Fibroblast of mammary gland (primary cell): ENCODE results near the gene C7orf33.
"Not testable (repeated sequence)": the region's sequence is repeated elsewhere in the genome, so short reads cannot be mapped to it uniquely, and the experiment has no call there.

ENCODE experiments used
- DNase-seq: peaks from one replicate; pipeline ENCODE4 v3.0.0-alpha.2; 2010; ENCODE audit warnings: low read depth
- H3K4me3 ChIP-seq: 2 replicates; pipeline ENCODE4 v1.5.1; 2011; ENCODE audit warnings: low read depth, mild to moderate bottlenecking, low read length, moderate library complexity; ENCODE audit not compliant: control insufficient read depth
- TF ChIP-seq, protein P1 (sequence below): conservative IDR thresholded peaks from 2 replicates; pipeline ENCODE4 v1.5.1; 2011; ENCODE audit warnings: low read depth, low read length, inconsistent platforms; ENCODE audit not compliant: control insufficient read depth, insufficient read depth

The C7orf33 gene

DNA sequence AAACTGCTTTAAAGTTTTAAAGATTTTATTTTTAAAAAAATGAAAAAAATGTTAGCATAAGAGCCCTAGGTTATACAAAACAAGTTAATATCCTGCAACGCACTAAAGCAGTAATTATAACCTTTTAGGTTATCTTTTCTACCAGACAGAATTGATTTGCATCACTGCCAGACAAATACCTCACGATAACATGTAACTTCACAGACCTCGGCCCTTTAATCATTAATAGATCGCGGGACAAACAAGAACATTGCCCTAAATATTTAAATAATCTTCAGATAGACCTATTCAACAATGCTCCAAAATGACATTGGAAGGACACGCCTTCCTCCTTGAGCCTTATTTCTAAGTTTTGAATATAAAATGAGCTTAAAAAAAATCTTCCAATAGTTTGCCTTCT lies 23.8 kb upstream of the C7orf33 start:
- no peak for DNase-seq
- H3K4me3 ChIP-seq = no peak overlapping the region
- TF ChIP-seq, protein P1, sequence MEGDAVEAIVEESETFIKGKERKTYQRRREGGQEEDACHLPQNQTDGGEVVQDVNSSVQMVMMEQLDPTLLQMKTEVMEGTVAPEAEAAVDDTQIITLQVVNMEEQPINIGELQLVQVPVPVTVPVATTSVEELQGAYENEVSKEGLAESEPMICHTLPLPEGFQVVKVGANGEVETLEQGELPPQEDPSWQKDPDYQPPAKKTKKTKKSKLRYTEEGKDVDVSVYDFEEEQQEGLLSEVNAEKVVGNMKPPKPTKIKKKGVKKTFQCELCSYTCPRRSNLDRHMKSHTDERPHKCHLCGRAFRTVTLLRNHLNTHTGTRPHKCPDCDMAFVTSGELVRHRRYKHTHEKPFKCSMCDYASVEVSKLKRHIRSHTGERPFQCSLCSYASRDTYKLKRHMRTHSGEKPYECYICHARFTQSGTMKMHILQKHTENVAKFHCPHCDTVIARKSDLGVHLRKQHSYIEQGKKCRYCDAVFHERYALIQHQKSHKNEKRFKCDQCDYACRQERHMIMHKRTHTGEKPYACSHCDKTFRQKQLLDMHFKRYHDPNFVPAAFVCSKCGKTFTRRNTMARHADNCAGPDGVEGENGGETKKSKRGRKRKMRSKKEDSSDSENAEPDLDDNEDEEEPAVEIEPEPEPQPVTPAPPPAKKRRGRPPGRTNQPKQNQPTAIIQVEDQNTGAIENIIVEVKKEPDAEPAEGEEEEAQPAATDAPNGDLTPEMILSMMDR = no peak

- TF ChIP-seq, protein P1 = no peak
- no peak for DNase-seq
- no peak overlapping the region for H3K4me3 ChIP-seq
Observed at GRCh38 chr7:148567524-148567923, 23.0 kb upstream of the C7orf33 start.

DNA sequence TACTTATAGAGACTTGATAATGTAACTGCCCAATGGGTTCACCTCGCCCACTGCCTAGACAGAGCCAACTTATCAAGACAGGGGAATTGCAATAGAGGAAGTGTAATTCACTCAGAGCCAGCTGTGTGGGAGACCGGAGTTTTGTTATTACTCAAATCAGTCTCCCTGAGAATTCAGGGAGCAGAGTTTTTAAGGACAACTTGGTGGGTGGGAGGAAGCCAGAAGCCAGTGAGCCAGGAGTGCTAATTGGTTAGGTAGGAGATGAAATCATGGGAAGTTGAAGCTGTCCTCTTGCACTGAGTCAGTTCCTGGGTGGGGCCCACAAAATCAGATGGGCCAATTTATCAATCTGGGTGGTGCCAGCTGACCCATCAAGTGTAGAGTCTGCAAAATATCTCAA lies 20.1 kb upstream of the C7orf33 start:
- no peak overlapping the region for H3K4me3 ChIP-seq
- peak; percentile 22 for DNase-seq
- TF ChIP-seq, protein P1 = no peak

GRCh38 chr7:148570973-148571372 lies 19.6 kb upstream of the C7orf33 start:
- H3K4me3 ChIP-seq, DNase-seq: not testable (repeated sequence)

GRCh38 chr7:148571381-148571780 lies 19.2 kb upstream of the C7orf33 start:
- DNase-seq = no peak
- TF ChIP-seq, protein P1 = no peak
- no peak overlapping the region for H3K4me3 ChIP-seq

DNA sequence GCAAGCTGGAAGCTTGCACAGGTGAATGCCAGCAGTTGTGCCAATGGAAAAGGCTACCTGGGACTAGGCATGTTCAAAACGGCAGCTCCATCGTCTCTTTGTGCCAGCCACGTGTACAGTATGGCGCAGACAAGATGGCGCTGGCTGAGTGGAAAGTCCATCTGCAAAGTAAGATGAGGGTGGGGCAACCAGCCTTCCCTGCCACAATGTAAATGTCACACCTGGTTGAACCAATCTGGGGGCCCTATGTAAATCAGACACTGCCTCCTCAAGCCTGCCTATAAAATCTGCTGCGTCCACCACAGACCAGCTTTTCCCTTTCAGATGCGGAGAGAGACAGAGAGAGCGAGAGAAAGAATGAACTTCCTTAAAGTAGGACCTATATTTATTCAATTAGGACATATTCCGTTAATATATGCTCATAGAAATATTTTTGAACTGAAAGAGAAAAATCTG lies 18.5 kb upstream of the C7orf33 start:
- TF ChIP-seq, protein P1 = no peak
- DNase-seq = no peak
- no peak overlapping the region for H3K4me3 ChIP-seq

- not testable (repeated sequence) for DNase-seq
Observed at GRCh38 chr7:148573581-148573980, 17.0 kb upstream of the C7orf33 start.

DNA sequence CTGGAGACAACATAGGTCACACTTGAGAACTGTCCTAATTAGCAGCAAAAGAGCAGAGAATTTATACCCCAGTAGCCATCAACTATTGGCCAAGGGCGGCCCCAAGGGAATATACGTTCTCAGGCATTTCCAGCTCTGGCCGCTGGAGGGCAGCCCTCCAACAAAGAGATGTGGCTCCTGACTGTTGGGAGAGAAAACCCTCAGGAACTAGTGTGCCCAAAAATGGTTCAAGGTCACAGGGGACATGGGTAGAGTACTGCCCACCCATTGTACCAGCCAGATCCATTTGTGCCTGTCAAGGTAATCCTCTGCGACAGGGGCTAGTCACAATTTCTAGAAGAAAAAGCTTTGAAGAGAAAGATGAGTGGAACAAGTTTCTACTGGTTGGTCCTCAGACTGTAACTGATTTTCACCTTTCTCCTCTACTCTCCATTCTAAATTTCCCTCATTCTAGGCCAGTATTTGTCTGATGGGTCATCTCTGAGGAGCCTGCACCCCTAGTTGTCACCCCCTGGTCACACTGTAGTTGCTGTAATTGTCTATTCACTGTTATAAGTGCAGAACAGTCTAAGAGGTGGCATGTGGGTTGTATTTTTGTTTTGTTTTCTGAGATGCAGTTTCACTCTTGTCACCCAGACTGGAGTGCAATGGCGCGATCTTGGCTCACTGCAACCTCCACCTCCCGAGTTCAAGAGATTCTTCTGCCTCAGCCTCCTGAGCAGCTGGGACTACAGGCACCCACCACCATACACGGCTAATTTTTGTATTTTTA lies 14.7 kb upstream of the C7orf33 start:
- peak; percentile 64 for DNase-seq
- H3K4me3 ChIP-seq = no peak overlapping the region
- TF ChIP-seq, protein P1 = peak; percentile 86

More at GRCh38 chr7:148573581-148573980, 17.0 kb upstream of the C7orf33 start:
- H3K4me3 ChIP-seq = not testable (repeated sequence)
